Parathyroid adenoma (tissue), 2 donors: ENCODE data around the gene SLC12A7.

Experiments used
- H2AFZ ChIP-seq: fragments of 300-600 bp; sonication (generic); one replicate; pipeline ENCODE4 v1.7.0; 2017; ENCODE audit warnings: antibody characterized with exemption, mild to moderate bottlenecking
- H3K27ac ChIP-seq: fragments of 300-600 bp; sonication (generic); one replicate; pipeline ENCODE4 v1.7.0; 2017
- H3K27me3 ChIP-seq: fragments of 300-600 bp; sonication (generic); one replicate; pipeline ENCODE4 v1.7.0; 2017; ENCODE audit warnings: low read length; ENCODE audit not compliant: control insufficient read depth, insufficient read depth
- H3K36me3 ChIP-seq: fragments of 300-600 bp; sonication (generic); one replicate; pipeline ENCODE4 v1.7.0; 2017; ENCODE audit warnings: low read length; ENCODE audit not compliant: control insufficient read depth, insufficient read depth
- H3K4me1 ChIP-seq: fragments of 300-600 bp; sonication (generic); one replicate; pipeline ENCODE4 v1.7.0; 2017; ENCODE audit warnings: control low read depth
- H3K4me2 ChIP-seq: fragments of 300-600 bp; sonication (generic); one replicate; pipeline ENCODE4 v1.7.0; 2017; ENCODE audit warnings: low read length
- H3K4me3 ChIP-seq: fragments of 300-600 bp; sonication (generic); one replicate; pipeline ENCODE4 v1.7.0; 2017; ENCODE audit warnings: low read depth, low read length
- H3K79me2 ChIP-seq: fragments of 300-600 bp; sonication (generic); one replicate; pipeline ENCODE4 v1.7.0; 2017; ENCODE audit warnings: control low read depth
- H3K9ac ChIP-seq: fragments of 300-600 bp; sonication (generic); one replicate; pipeline ENCODE4 v1.7.0; 2017; ENCODE audit warnings: mild to moderate bottlenecking
- H3K9me3 ChIP-seq: fragments of 300-600 bp; sonication (generic); one replicate; pipeline ENCODE4 v1.7.0; 2017; ENCODE audit warnings: low read length; ENCODE audit not compliant: control insufficient read depth
- TF ChIP-seq, protein P1 (sequence below): fragments of 300-600 bp; sonication (generic); IDR thresholded peaks from one replicate; pipeline ENCODE4 v1.7.0; 2017; ENCODE audit warnings: antibody characterized with exemption, mild to moderate bottlenecking
- donor health status: primary hyperparathyroidism.

The SLC12A7 gene

DNA sequence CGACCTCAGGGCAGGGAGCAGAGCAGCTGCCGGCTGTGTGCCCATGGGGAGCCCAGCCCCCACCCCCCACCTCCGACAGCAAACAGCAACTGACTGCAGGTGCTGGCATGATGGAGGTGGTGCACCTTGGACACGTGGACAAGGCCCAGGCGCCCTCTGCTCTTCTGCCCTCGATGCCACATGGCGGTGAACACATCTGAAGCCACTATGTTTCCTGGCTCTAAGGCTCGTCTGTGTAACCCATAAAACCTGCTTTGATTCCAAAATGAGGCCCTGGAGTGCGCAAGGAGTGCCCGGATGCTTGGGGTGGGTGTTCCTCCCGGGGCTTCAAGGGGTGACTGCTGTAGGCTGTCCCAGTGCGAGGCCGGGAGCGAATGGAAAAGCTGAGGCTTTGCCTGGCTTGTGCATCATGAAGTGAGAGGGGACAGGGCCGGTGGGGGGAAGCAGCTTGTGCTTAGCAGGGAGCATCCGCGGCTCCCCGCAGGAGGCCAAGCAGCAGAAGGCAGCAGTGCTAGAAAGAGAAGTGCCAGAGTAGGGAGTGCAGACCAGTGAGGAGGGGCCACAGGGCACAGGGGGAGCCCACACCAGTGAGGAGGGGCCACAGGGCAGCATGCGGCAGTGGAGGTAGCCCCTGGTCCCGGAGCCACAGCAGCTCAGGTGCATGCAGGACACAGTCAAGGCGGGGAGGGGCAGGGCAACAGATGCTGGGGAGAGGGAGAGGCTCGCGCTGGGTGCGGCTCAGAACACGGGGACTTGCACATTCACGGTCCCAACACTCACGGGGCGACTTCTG lies 73.2 kb downstream of the SLC12A7 start:
- no peak overlapping the region for H2AFZ ChIP-seq
- no peak overlapping the region for H3K4me3 ChIP-seq
- H3K79me2 ChIP-seq = no peaks in the 10 kb centered on the region
- H3K9ac ChIP-seq = no peak overlapping the region
- H3K27me3 ChIP-seq = no peaks in the 10 kb centered on the region
- H3K36me3 ChIP-seq = no peaks in the 10 kb centered on the region
- H3K4me2 ChIP-seq = no peak overlapping the region
- TF ChIP-seq, protein P1, sequence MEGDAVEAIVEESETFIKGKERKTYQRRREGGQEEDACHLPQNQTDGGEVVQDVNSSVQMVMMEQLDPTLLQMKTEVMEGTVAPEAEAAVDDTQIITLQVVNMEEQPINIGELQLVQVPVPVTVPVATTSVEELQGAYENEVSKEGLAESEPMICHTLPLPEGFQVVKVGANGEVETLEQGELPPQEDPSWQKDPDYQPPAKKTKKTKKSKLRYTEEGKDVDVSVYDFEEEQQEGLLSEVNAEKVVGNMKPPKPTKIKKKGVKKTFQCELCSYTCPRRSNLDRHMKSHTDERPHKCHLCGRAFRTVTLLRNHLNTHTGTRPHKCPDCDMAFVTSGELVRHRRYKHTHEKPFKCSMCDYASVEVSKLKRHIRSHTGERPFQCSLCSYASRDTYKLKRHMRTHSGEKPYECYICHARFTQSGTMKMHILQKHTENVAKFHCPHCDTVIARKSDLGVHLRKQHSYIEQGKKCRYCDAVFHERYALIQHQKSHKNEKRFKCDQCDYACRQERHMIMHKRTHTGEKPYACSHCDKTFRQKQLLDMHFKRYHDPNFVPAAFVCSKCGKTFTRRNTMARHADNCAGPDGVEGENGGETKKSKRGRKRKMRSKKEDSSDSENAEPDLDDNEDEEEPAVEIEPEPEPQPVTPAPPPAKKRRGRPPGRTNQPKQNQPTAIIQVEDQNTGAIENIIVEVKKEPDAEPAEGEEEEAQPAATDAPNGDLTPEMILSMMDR = no peak
- no peak overlapping the region for H3K27ac ChIP-seq
- H3K9me3 ChIP-seq = no peaks in the 10 kb centered on the region
- H3K4me1 ChIP-seq = no peaks in the 10 kb centered on the region

DNA sequence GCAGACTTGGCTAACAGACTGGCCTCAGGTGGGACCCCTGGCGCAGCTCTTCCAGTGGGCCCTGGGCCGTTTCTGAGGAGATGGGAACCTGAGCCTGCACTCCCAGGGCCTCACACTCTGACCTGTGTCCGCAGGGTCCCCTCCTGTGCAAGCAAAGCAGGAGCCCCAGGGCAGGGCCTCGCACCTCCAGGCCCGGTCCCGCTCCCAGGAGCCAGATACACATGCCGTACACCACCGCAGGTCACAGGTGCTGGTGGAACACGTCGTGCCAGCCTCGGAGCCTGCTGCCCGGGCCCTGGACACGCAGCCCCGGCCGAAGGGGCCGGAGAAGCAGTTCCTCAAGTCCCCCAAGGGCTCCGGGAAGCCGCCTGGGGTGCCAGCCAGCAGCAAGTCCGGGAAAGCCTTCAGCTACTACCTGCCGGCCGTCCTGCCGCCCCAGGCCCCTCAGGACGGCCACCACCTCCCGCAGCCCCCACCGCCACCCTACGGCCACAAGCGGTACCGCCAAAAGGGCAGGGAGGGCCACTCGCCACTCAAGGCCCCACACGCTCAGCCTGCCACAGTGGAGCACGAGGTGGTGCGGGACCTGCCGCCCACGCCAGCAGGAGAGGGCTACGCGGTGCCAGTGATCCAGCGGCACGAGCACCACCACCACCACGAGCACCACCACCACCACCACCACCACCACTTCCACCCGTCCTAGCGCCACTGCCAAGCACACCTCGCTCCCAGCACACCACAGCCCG lies 74.0 kb downstream of the SLC12A7 start:
- Histone ChIP-seq H3K9me3 (no peaks in the 10 kb centered on the region), H3K36me3 (no peaks in the 10 kb centered on the region), H3K4me2 (no peak overlapping the region), H3K79me2 (no peaks in the 10 kb centered on the region), H3K27ac (no peak overlapping the region), H3K4me3 (no peak overlapping the region), H3K9ac (no peak overlapping the region), H2AFZ (no peak overlapping the region), H3K27me3 (no peaks in the 10 kb centered on the region), H3K4me1 (no peaks in the 10 kb centered on the region)
- TF ChIP-seq, protein P1 = no peak

DNA sequence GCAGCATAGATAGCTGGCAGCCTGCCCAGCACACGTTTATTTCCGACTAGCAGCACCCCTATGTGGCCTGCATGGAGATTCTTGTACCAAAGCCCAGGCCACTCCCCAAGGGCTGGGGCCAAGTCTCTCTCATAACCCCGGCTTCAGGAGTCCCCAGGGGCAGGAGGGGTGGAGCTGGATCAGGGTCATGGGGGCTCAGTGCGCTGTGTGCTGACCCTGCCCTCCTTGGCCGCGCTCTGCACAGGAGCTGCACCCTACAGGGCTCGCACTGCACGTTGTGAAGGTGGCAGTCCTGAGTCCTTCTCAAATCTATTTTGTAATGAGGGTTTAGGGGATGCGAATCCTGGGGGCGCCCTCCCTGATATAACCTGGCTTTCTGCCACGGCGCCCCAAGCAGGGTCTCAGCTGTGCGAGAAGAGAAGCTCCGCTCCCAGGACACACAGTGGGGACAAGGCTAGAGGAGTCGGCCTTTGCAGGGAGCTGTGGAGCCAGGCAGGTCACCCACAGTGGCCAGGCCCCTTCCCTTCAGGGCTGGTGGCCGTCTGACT lies 74.7 kb downstream of the SLC12A7 start:
- Histone ChIP-seq H3K9me3 (no peaks in the 10 kb centered on the region), H3K36me3 (no peaks in the 10 kb centered on the region), H3K4me3 (no peak overlapping the region), H3K79me2 (no peaks in the 10 kb centered on the region), H3K27me3 (no peaks in the 10 kb centered on the region), H3K9ac (no peak overlapping the region), H2AFZ (no peak overlapping the region), H3K4me2 (no peak overlapping the region), H3K4me1 (no peaks in the 10 kb centered on the region), H3K27ac (no peak overlapping the region)
- TF ChIP-seq, protein P1 = no peak

DNA sequence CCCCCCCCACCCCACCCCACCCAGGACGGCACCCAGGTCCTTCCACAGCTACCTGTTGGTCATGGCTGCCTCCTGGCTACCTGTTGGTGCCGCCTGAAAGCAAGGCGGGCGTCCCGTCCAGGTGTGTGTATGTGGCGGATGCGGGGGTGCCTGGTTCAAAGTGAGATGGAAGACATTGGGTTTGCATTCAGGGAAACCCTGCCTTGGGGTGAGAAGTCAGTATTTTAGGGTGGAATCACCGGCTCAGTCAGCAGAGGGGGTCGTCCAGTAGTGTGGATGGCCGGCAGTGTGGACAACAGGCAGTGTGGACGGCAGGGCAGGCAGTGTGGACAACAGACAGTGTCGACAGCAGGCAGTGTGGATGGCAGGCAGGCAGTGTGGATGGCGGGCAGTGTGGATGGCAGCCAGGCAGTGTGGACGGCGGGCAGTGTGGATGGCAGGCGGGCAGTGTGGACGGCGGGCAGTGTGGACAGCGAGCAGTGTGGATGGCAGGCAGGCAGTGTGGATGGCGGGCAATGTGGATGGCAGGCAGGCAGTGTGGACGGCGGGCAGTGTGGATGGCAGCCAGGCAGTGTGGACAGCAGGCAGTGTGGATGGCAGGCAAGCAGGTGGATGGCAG lies 75.2 kb downstream of the SLC12A7 start:
- H3K9me3 ChIP-seq = no peaks in the 10 kb centered on the region
- H3K36me3 ChIP-seq = no peaks in the 10 kb centered on the region
- no peak overlapping the region for H3K27ac ChIP-seq
- no peak overlapping the region for H3K4me2 ChIP-seq
- no peaks in the 10 kb centered on the region for H3K4me1 ChIP-seq
- H3K4me3 ChIP-seq = no peak overlapping the region
- TF ChIP-seq, protein P1 = no peak
- no peak overlapping the region for H3K9ac ChIP-seq
- no peaks in the 10 kb centered on the region for H3K79me2 ChIP-seq
- H3K27me3 ChIP-seq = no peaks in the 10 kb centered on the region
- H2AFZ ChIP-seq = no peak overlapping the region
